ENCODE data around the gene TNFRSF6B. TPM values are rescaled to one million over a fixed set of nuclear protein-coding genes. Genes with fewer than 3 reads are reported as not detected.

The TNFRSF6B gene
- total and polyA plus RNA-seq, 2 donors (not counting 1 experiment from before 2014, with no cell fraction given) = 3.8 to 35.2 TPM

GRCh38 chr20:63653974-63654668 lies 42.3 kb upstream of the TNFRSF6B start:
- H4K20me1 ChIP-seq (ENCODE audit: control insufficient read depth, extremely low read depth, insufficient read depth, low read length) = no peaks in the 10 kb centered on the region
- TF ChIP-seq CTCF (conservative IDR thresholded peaks at IDR 0.05 in 1 of 2, IDR thresholded peaks at IDR 0.05 in 1 of 2; ENCODE audit: low read depth in 1 of 2, low read length in 2 of 2) (no peak), EZH2 (IDR thresholded peaks at IDR 0.05; ENCODE audit: low read length, missing control alignments) (no peak)
- DNase-seq (ENCODE audit: low read depth in 2 of 2) = no peak
- no peaks in the 10 kb centered on the region for H3K36me3 ChIP-seq (ENCODE audit: control insufficient read depth, insufficient read depth, low read length)
- H2AFZ ChIP-seq (ENCODE audit: low read length) = no peak overlapping the region
- H3K4me1 ChIP-seq (ENCODE audit: control insufficient read depth, extremely low read depth, insufficient read depth, low read length) = no peaks in the 10 kb centered on the region
- H3K4me3 ChIP-seq (replicated peaks in 1 of 4; ENCODE audit: control extremely low read depth in 1 of 4, insufficient read depth in 1 of 4, low read depth in 3 of 4, low read length in 4 of 4) = peak overlapping the region in 2 of 4 experiments; percentile 27 to 55
- H3K27ac ChIP-seq (ENCODE audit: insufficient read depth, low read length) = no peak overlapping the region
- H3K9ac ChIP-seq (ENCODE audit: insufficient read depth, low read length) = no peak overlapping the region
- H3K79me2 ChIP-seq (ENCODE audit: control insufficient read depth, insufficient read depth, low read length) = peaks cover 6% of the 10 kb centered on the region
- H3K4me2 ChIP-seq (ENCODE audit: extremely low read depth, insufficient read depth, low read length) = peak overlapping the region; percentile 59
- no peaks in the 10 kb centered on the region for H3K9me3 ChIP-seq (ENCODE audit: control insufficient read depth, insufficient read depth, low read depth, low read length)
- H3K27me3 ChIP-seq (ENCODE audit: control insufficient read depth, insufficient read depth, low read length) = no peaks in the 10 kb centered on the region

- Histone ChIP-seq H3K27me3 (ENCODE audit: control insufficient read depth, insufficient read depth, low read length) (no peaks in the 10 kb centered on the region), H3K9me3 (ENCODE audit: control insufficient read depth, insufficient read depth, low read depth, low read length) (no peaks in the 10 kb centered on the region), H3K79me2 (ENCODE audit: control insufficient read depth, insufficient read depth, low read length) (peaks cover 16% of the 10 kb centered on the region), H4K20me1 (ENCODE audit: control insufficient read depth, extremely low read depth, insufficient read depth, low read length) (no peaks in the 10 kb centered on the region), H3K4me2 (ENCODE audit: extremely low read depth, insufficient read depth, low read length) (no peak overlapping the region), H3K36me3 (ENCODE audit: control insufficient read depth, insufficient read depth, low read length) (no peaks in the 10 kb centered on the region), H3K4me1 (ENCODE audit: control insufficient read depth, extremely low read depth, insufficient read depth, low read length) (peaks cover 7% of the 10 kb centered on the region), H3K27ac (ENCODE audit: insufficient read depth, low read length) (no peak overlapping the region), H3K9ac (ENCODE audit: insufficient read depth, low read length) (no peak overlapping the region), H3K4me3 (replicated peaks in 1 of 4; ENCODE audit: control extremely low read depth in 1 of 4, insufficient read depth in 1 of 4, low read depth in 3 of 4, low read length in 4 of 4) (no peak overlapping the region), H2AFZ (ENCODE audit: low read length) (no peak overlapping the region)
- TF ChIP-seq EZH2 (IDR thresholded peaks at IDR 0.05; ENCODE audit: low read length, missing control alignments) (no peak), CTCF (conservative IDR thresholded peaks at IDR 0.05 in 1 of 2, IDR thresholded peaks at IDR 0.05 in 1 of 2; ENCODE audit: low read depth in 1 of 2, low read length in 2 of 2) (no peak)
- no peak for DNase-seq (ENCODE audit: low read depth in 2 of 2)
These were observed 41.2 kb upstream of the TNFRSF6B start for GRCh38 chr20:63655249-63655648.

- TF ChIP-seq CTCF (conservative IDR thresholded peaks at IDR 0.05 in 1 of 2, IDR thresholded peaks at IDR 0.05 in 1 of 2; ENCODE audit: low read depth in 1 of 2, low read length in 2 of 2) (no peak), EZH2 (IDR thresholded peaks at IDR 0.05; ENCODE audit: low read length, missing control alignments) (no peak)
- Histone ChIP-seq H3K27ac (ENCODE audit: insufficient read depth, low read length) (no peak overlapping the region), H3K9ac (ENCODE audit: insufficient read depth, low read length) (no peak overlapping the region), H3K27me3 (ENCODE audit: control insufficient read depth, insufficient read depth, low read length) (no peaks in the 10 kb centered on the region), H3K79me2 (ENCODE audit: control insufficient read depth, insufficient read depth, low read length) (peaks cover 25% of the 10 kb centered on the region), H3K4me3 (replicated peaks in 1 of 4; ENCODE audit: control extremely low read depth in 1 of 4, insufficient read depth in 1 of 4, low read depth in 3 of 4, low read length in 4 of 4) (no peak overlapping the region), H3K9me3 (ENCODE audit: control insufficient read depth, insufficient read depth, low read depth, low read length) (no peaks in the 10 kb centered on the region), H2AFZ (ENCODE audit: low read length) (no peak overlapping the region), H3K4me2 (ENCODE audit: extremely low read depth, insufficient read depth, low read length) (no peak overlapping the region), H4K20me1 (ENCODE audit: control insufficient read depth, extremely low read depth, insufficient read depth, low read length) (no peaks in the 10 kb centered on the region), H3K36me3 (ENCODE audit: control insufficient read depth, insufficient read depth, low read length) (peaks cover 4% of the 10 kb centered on the region), H3K4me1 (ENCODE audit: control insufficient read depth, extremely low read depth, insufficient read depth, low read length) (peaks cover 7% of the 10 kb centered on the region)
- peak in 1 of 2 donors; percentile 16 for DNase-seq (ENCODE audit: low read depth in 2 of 2)
These were observed 40.0 kb upstream of the TNFRSF6B start for GRCh38 chr20:63656451-63656850.

All from fibroblast of lung (primary cell).